Activated naive CD4-positive, alpha-beta T cell treated with anti-CD3 and anti-CD28 coated beads, Interleukin-2, amount 50 U/mL, for 24 hours (primary cell): ENCODE measurements around the gene NOP14.

Experiments used
- H3K27ac Mint-ChIP-seq: one replicate; pipeline ENCODE4 v1.8.0; 2021; ENCODE audit warnings: mild to moderate bottlenecking, mixed read lengths
- H3K27me3 Mint-ChIP-seq: one replicate; pipeline ENCODE4 v1.8.0; 2021; ENCODE audit warnings: mixed read lengths
- H3K36me3 Mint-ChIP-seq: one replicate; pipeline ENCODE4 v1.8.0; 2021; ENCODE audit warnings: mixed read lengths
- H3K4me1 Mint-ChIP-seq: one replicate; pipeline ENCODE4 v1.8.0; 2021; ENCODE audit warnings: mixed read lengths
- H3K4me3 Mint-ChIP-seq: one replicate; pipeline ENCODE4 v1.8.0; 2021; ENCODE audit warnings: mild to moderate bottlenecking, mixed read lengths
- H3K9me3 Mint-ChIP-seq: one replicate; pipeline ENCODE4 v1.8.0; 2021; ENCODE audit warnings: mixed read lengths

The NOP14 gene

DNA sequence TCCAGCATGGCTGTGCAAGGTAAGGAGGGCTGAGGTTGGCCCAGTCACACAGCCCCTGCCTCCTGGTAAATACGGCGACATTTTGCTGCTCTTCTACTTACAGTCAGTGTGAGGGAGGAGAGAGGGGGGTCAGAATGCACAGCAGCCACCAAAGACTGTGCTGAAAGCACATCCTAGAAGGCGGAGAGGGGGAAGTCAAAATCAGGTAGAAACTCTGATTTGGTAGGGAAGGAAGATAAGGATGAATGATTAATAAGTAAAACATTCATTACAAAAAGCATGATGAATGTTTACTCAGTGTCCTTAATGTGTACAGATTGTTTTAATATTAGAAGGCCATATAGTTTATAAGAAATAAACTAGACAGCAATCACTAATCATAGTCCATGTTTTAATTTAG is 62.0 kb downstream of the NOP14 start:
- Mint-ChIP-seq H3K9me3 (no peaks in the 10 kb centered on the region), H3K27me3 (no peaks in the 10 kb centered on the region), H3K27ac (peak overlapping the region; percentile 75), H3K4me3 (no peak overlapping the region), H3K4me1 (peaks cover 10% of the 10 kb centered on the region), H3K36me3 (peaks cover 25% of the 10 kb centered on the region)

DNA sequence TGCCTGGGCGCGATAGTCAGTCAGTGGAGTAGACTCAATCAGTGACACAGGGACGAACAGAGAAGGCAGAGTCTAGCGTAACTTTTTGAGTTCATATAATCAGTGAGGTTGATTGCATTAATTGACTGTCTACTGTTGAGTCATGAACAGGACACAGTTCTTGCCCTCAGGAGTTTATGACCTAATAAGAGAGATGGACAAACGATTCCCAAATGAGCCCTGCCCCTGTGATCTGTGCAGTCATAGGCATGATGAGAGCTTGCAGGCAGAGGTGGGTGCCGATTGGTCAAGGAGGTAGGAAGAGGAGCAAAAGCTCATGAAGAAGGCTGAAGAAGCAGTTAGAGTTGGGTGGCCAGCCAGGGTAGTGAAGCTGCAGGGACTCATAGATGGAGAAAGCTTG is 62.5 kb downstream of the NOP14 start:
- H3K9me3 Mint-ChIP-seq, result no peaks in the 10 kb centered on the region
- peaks cover 7% of the 10 kb centered on the region for H3K4me1 Mint-ChIP-seq
- peaks cover 25% of the 10 kb centered on the region for H3K36me3 Mint-ChIP-seq
- H3K4me3 Mint-ChIP-seq, result no peak overlapping the region
- peak overlapping the region; percentile 75 for H3K27ac Mint-ChIP-seq
- no peaks in the 10 kb centered on the region for H3K27me3 Mint-ChIP-seq

DNA sequence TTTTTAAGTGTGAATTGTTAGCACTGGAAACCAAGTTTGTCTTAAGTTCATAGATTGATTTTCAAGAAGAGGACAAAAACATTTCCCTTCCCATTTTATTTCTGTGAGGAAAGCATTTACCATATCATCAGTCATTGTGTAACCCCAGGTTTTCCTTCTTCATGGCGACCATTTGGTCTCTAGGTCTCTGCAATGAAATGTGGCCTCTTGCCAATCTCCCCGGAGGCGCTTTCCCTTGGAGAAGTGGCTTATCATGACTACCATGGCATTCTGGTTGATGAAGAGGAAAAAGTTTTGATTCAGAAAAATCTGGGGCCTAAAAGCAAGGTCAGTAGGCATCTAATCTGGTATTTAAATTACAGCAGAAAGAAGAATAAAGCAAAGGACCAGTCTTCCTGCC is 65.2 kb downstream of the NOP14 start:
- Mint-ChIP-seq H3K4me1 (no peaks in the 10 kb centered on the region), H3K9me3 (no peaks in the 10 kb centered on the region), H3K36me3 (peaks cover 20% of the 10 kb centered on the region), H3K4me3 (no peak overlapping the region), H3K27ac (no peak overlapping the region), H3K27me3 (no peaks in the 10 kb centered on the region)

DNA sequence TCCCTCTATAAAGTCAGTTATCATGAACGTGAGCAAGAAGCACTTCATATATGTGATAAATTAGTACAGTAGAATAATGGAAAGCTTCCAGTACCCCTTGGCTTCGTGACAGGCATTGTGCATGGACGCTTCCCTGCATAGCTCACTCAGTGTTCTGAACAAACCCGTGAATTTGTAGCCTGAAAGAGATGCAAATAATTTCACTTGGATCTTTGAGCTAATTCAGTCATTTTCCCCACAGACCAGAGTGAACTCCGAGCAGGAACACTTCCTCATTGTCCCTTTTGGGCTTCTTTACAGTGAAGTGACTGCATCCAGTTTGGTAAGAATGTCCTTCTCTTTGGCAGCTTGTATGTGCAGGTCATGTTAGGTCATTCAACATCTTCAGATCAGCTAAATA is 69.4 kb downstream of the NOP14 start:
- Mint-ChIP-seq H3K9me3 (no peaks in the 10 kb centered on the region), H3K4me3 (no peak overlapping the region), H3K27ac (no peak overlapping the region), H3K36me3 (peaks cover 7% of the 10 kb centered on the region), H3K27me3 (no peaks in the 10 kb centered on the region), H3K4me1 (peaks cover 4% of the 10 kb centered on the region)

DNA sequence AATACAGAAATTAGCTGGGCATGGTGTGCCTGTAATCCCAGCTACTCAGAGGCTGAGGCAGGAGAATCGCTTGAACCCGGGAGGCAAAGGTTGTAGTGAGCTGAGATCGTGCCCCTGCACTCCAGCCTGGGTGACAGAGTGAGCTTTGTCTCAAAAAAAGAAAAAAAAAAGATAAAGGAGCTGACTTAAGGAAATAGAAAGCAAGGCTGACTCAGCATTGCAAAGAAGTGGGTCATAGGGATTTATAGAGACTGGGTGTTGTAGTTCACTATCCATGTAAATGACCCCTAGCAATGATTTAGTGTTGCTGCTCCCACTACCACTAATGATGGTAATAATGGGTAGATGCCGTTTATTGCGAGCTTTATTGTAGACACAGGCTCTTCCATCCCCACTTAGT is 71.9 kb downstream of the NOP14 start:
- Mint-ChIP-seq H3K27ac (peak overlapping the region; percentile 95), H3K36me3 (peaks cover 10% of the 10 kb centered on the region), H3K9me3 (no peaks in the 10 kb centered on the region), H3K4me3 (no peak overlapping the region), H3K27me3 (no peaks in the 10 kb centered on the region), H3K4me1 (peaks cover 7% of the 10 kb centered on the region)

DNA sequence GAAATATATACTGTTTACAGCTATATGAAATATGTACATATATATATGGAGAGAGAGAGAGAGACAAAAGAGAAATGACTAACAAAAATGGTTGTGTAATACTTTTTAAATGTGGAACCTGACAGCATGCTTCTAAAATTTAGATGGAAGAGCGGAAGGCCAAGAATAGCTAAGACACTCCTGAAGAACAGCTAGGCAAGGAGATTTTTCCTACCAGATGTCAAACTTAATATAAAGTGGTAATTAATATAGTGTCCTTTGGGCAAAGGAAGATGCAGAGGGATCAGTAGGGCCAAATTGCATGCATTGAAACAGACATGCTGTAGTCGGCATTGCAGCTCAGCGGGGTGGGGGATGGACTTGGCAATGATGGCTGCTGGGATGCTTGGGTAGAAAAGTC is 74.3 kb downstream of the NOP14 start:
- H3K9me3 Mint-ChIP-seq, result no peaks in the 10 kb centered on the region
- H3K4me3 Mint-ChIP-seq, result no peak overlapping the region
- H3K36me3 Mint-ChIP-seq, result peaks cover 12% of the 10 kb centered on the region

More for the DNA sequence above, 74.3 kb downstream of the NOP14 start:
- Mint-ChIP-seq H3K27me3 (no peaks in the 10 kb centered on the region), H3K27ac (peak overlapping the region; percentile 52), H3K4me1 (peaks cover 20% of the 10 kb centered on the region)
